T-helper 1 cell treated with Interleukin-12 subunit alpha and Interleukin-12 subunit beta and Interleukin-4 antibody, amounts not matched to agents 30 ng/mL and 1 ng/mL, for 36 hours (primary cell): ENCODE results near the gene CDH4. TPM values are rescaled to one million over a fixed set of nuclear protein-coding genes. Genes with fewer than 3 reads are reported as not detected.

Experiments used
- intact Hi-C: fragments of 100-400 bp; cut with micrococcal nuclease; formaldehyde crosslinking; loops from one replicate; pipeline ENCODE4 v1.15.1; 2024
- total RNA-seq: library from RNA; stranded (reverse); gene quantifications from 2 replicates; pipeline ENCODE4 v1.2.3, GENCODE V29; 2022

The CDH4 gene
- total RNA-seq, 1 donor from 2014 or later = not detected

- intact Hi-C loops = no loop called here
These were observed 478.7 kb downstream of the CDH4 start for GRCh38 chr20:61730631-61731362.

- intact Hi-C loops = no loop called here
These were observed 479.5 kb downstream of the CDH4 start for GRCh38 chr20:61731363-61732181.

GRCh38 chr20:61732511-61733210 lies 480.6 kb downstream of the CDH4 start:
- intact Hi-C loops = no loop called here

GRCh38 chr20:61733216-61733615 lies 481.2 kb downstream of the CDH4 start:
- intact Hi-C loops = no loop called here

- intact Hi-C loops = no loop called here
These were observed 482.1 kb downstream of the CDH4 start for GRCh38 chr20:61733891-61734732.

- intact Hi-C loops = no loop called here
These were observed 482.9 kb downstream of the CDH4 start for GRCh38 chr20:61734733-61735502.

- intact Hi-C loops = no loop called here
These were observed 483.4 kb downstream of the CDH4 start for GRCh38 chr20:61735503-61735785.

GRCh38 chr20:61736001-61736635 lies 484.1 kb downstream of the CDH4 start:
- intact Hi-C loops = no loop called here

GRCh38 chr20:61736751-61737310 lies 484.8 kb downstream of the CDH4 start:
- intact Hi-C loops = no loop called here

- intact Hi-C loops = no loop called here
These were observed 485.3 kb downstream of the CDH4 start for GRCh38 chr20:61737346-61737745.

- intact Hi-C loops = no loop called here
These were observed 485.9 kb downstream of the CDH4 start for GRCh38 chr20:61737812-61738443.

- intact Hi-C loops = no loop called here
These were observed 486.6 kb downstream of the CDH4 start for GRCh38 chr20:61738601-61739069.

GRCh38 chr20:61739086-61739831 lies 487.2 kb downstream of the CDH4 start:
- intact Hi-C loops = no loop called here

GRCh38 chr20:61739832-61740118 lies 487.7 kb downstream of the CDH4 start:
- intact Hi-C loops = no loop called here

GRCh38 chr20:61742097-61742825 lies 490.2 kb downstream of the CDH4 start:
- intact Hi-C loops = no loop called here

- intact Hi-C loops = no loop called here
These were observed 491.5 kb downstream of the CDH4 start for GRCh38 chr20:61743606-61744005.

GRCh38 chr20:61744691-61745396 lies 492.8 kb downstream of the CDH4 start:
- intact Hi-C loops = no loop called here
